GM21717 (cell line): ENCODE results near the gene NSMCE1.
"Not testable (repeated sequence)": the region's sequence is repeated elsewhere in the genome, so short reads cannot be mapped to it uniquely, and the experiment has no call there.

ENCODE experiments used
- ATAC-seq: cut with Tn5 transposase; IDR thresholded peaks from one replicate; pipeline ENCODE4 v1.9.1; 2021; ENCODE audit warnings: mild to moderate bottlenecking, moderate library complexity; ENCODE audit not compliant: unreplicated experiment

Gene NSMCE1

DNA sequence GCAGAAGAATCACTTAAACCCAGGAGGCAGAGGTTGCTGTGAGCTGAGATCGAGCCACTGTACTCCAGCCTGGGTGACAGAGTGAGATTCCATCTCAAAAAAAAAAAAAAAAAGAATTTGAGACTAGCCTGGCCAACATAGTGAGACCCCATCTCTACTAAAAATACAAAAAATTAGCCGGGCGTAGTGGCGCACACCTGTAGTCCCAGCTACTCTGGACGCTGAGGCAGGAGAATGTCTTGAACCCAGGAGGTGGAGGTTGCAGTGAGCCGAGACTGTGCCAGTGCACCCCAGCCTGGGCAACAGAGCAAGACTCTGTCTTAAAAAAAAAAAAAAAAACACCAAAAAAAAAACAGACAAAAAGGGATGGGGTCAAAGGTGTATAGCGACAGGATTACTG lies 4.1 kb upstream of the NSMCE1 start:
- ATAC-seq = not testable (repeated sequence)

GRCh38 chr16:27272076-27272475 lies 3.5 kb upstream of the NSMCE1 start:
- no peak for ATAC-seq

- ATAC-seq = no peak
Measured at GRCh38 chr16:27270349-27270748, 1.8 kb upstream of the NSMCE1 start.

DNA sequence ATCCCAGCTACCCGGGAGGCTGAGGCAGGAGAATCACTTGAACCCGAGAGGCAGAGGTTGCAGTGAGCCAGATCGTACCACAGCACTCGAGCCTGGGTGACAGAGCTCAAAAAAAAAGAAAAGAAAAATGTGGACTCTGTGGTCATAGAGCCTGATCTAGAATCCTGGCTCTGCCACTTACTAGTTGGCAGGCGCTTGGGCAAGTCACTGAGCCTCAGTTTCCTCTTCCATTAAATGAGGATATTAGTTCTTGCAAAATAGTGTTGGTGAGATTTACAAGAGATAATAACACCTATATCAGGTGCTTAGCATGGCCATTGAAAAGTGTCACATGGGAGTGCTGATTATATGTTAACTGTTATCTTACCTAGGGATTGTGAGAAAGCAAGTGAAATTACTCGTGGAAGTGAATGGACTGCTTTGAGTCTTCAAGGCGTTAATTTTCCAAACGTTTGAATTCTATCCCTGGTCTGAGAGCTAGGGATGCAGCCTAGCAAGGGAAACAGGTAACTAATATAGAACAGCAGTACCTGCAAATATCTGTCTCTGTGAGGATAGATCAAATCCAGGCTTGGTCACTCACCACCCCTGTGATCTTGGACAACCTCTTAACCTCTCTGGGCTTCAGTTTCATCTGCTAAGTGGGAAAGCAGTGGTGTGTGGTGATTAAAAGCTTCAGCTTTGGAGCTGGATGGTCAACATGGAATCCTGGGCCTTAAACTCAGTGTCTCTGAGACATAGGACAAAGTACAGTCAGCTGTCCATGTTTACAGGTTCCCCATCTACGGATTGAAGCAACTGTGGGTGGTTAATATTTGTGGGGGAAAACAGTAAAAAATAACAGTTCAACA lies 953 bp upstream of the NSMCE1 start:
- ATAC-seq = no peak

- ATAC-seq = no peak
Measured at GRCh38 chr16:27267037-27267677, 1.4 kb downstream of the NSMCE1 start.

DNA sequence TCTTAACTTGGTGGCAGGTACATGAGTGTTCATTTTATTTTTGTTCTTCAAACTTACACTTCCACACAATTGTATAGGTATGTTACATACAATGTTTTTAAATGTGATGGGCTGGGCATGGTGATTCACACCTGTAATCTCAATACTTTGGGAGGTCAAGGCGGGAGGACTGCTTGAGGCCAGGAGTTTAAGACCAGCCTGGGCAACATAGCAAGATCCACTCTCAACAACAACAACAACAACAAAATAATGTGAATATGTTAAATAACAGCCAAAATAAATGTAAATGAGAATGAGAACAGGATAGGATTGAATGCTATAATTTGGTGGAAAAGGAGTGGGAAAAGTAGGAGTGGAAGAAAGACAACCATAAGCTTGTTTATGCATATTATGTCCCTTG lies 2.6 kb downstream of the NSMCE1 start:
- no peak for ATAC-seq

DNA sequence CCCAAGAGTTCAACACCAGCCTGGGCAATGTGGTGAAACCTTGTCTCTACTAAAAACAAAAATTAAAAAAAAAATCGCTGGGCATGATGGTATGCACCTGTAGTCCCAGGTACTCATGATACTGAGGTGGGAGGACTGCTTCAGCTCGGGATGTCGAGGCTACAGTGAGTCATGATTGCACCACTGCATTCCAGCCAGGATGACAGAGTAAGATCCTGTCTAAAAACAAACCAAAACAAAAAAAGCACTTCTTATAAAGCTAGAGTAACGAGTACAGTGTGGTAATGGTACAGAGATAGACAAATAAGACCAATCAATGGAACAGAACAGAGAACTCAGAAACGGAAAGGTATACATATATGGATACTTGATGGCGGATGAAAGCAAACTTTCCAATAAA lies 4.4 kb downstream of the NSMCE1 start:
- ATAC-seq = no peak

DNA sequence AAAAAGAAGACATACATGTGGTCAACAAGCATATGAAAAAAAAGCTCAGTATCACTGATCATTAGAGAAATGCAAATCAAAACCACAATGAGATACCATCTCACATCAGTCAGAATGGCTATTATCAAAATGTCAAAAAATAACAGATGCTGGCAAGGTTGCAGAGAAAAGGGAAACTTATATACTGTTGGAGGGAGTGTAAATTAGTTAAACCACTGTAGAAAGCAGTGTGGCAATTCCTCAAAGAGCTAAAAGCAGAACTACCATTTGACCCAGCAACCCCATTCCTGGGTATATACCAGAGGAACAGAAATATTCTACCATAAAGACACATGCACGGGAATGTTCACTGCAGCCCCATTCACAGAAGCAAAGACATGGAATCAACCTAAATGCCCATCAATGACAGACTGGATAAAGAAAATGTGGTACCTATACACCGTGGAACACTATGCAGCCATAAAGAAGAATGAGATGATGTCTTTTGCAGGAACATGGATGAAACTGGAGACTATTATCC lies 5.6 kb downstream of the NSMCE1 start:
- ATAC-seq = not testable (repeated sequence)

DNA sequence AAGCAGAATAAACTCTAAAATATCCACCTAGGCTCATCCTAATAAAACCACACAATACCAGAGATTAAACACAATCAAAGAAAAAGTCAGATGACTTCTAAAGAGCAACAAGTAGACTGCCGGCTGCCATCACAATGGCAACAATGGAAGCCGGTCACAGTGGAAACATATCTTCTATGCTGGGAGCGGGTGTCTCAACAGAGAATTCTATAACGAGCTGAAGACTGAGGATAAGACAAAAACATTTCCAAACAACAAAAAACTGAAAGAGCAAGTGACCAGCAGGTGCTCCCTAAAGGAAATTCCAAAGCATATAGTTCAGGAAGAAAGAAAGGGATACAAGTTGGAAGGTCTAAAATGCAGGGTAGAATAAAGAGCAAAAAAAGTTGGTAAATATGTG lies 8.9 kb downstream of the NSMCE1 start:
- no peak for ATAC-seq

GRCh38 chr16:27258241-27258734 lies 10.3 kb downstream of the NSMCE1 start:
- no peak for ATAC-seq

DNA sequence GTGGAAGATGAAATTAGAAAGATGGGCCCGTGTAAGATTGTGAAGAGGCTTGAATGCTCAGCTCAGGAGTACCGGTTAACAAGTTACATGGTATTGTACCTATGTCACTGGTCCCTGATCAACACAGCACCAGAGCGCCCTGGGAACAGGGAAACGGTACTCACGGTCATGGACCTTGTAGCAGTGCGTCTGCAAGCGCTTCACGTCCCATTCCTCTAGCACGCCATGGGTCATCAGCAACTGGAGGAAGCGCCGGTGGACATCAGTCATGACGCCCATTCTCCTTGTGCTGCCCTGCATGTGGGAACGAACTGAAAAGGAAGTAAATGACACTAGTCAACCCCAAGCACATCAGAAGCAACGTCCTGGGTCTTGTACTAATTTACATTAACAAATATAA lies 11.3 kb downstream of the NSMCE1 start:
- no peak for ATAC-seq

GRCh38 chr16:27256861-27257260 lies 11.7 kb downstream of the NSMCE1 start:
- ATAC-seq = no peak

- ATAC-seq = peak; percentile 48
Measured at GRCh38 chr16:27254262-27254811, 14.2 kb downstream of the NSMCE1 start.

DNA sequence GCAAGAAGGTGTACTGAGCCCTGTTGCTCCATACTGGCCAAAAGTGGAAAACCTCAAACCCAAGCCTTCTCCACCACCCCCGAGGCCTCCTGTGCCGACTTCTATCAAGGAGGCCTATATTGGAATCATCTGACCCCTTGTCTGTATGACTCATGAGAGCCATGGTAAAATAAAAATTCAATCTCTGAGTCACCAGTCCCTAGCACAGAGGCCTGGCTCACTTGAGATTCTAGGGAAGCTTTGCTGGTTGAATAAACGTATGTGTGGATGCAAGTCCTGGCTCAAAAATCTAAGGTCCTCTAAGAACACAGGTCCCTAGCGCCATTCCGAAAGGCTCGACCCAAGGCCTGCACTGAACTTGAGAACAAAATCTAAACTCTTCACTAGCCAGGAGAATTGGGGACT lies 15.0 kb downstream of the NSMCE1 start:
- no peak for ATAC-seq

GRCh38 chr16:27252206-27252585 lies 16.4 kb downstream of the NSMCE1 start:
- ATAC-seq = no peak

DNA sequence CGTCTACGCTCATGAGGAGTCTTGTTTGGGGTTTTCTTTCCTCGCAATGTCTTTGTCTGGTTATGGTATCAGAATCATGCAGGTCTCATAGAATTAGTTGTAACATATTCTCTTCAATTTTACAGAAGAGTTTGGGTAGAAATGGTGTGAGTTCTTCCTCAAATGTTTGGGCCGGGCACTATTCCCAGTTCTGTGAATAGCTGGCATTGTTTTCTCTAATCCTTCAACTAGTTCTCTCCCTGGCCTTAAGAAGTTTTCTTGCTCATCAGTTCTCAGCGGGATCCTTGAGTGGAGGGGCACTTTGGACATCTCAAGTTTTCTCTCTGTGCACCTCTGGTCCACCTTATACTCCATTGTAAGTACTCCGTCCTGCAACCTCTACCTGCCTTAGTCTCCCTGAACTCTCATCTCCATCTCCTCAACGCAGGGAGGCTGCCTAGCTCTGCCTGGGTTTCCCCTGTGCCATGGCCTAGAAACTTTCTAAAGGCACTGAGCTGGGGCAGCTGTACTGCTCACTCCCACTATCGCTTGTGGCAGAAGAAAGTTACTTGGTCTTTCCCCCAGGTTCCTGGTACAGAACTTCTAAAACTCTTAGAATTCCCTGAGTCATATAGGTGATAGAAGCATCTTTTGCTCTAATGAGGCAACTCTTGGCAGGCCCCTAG lies 16.9 kb downstream of the NSMCE1 start:
- no peak for ATAC-seq

- ATAC-seq = not testable (repeated sequence)
Measured at GRCh38 chr16:27248886-27249285, 19.7 kb downstream of the NSMCE1 start.

- ATAC-seq = no peak
Measured at GRCh38 chr16:27248036-27248435, 20.5 kb downstream of the NSMCE1 start.

DNA sequence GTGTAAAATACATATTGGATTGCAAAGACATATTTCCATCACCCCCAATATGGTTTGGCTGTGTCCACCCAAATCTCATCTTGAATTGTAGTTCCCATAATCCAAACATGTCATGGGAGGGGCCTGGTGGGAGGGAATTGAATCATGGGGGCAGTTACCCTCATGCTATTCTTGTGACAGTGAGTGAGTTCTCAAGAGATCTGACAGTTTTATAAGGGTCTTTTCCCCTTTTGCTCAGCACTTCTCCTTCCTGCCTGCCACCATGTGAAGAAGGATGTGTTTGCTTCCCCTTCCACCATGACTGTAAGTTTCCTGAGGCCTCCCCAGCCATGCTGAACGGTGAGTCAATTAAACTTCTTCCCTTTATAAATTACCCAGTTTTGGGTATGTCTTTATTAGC lies 21.5 kb downstream of the NSMCE1 start:
- not testable (repeated sequence) for ATAC-seq

GRCh38 chr16:27246439-27246838 lies 22.1 kb downstream of the NSMCE1 start:
- ATAC-seq = no peak
